Colonic mucosa (tissue), 4 donors: ENCODE measurements around the gene MPRIP. TPM values are rescaled to one million over a fixed set of nuclear protein-coding genes. Genes with fewer than 3 reads are reported as not detected.

Experiments used
- DNase-seq: peaks from one replicate; pipeline ENCODE4 v3.0.0-alpha.2; 2020
- H3K27ac ChIP-seq: fragments of 200-600 bp; one replicate; pipeline ENCODE4 v1.8.0; 2021
- H3K27me3 ChIP-seq: fragments of 200-600 bp; one replicate; pipeline ENCODE4 v1.8.0; 2021
- H3K36me3 ChIP-seq: fragments of 200-600 bp; one replicate; pipeline ENCODE4 v1.8.0; 2021
- H3K4me1 ChIP-seq: fragments of 200-600 bp; one replicate; pipeline ENCODE4 v1.8.0; 2021; ENCODE audit warnings: mild to moderate bottlenecking
- H3K4me3 ChIP-seq: fragments of 200-600 bp; one replicate; pipeline ENCODE4 v1.8.0; 2021
- H3K9ac ChIP-seq, 2 donors: one replicate each; pipeline ENCODE4 v1.7.0; 2013; ENCODE audit warnings: control low read depth in 2 of 2, low read depth in 2 of 2, low read length in 2 of 2
- H3K9me3 ChIP-seq: fragments of 200-600 bp; one replicate; pipeline ENCODE4 v1.8.0; 2021
- intact Hi-C: fragments of 100-400 bp; cut with DNase I; formaldehyde crosslinking; loops from one replicate; pipeline ENCODE4 v1.14.1; 2022
- total RNA-seq, 2 donors: library from RNA; stranded (reverse); fragmentation: NEBNext Ultra II Directional in 1 of 2; extraction: Animal tissue kit (Norgen Biotek cat#: 25700) in 1 of 2; gene quantifications; one replicate each; pipeline ENCODE4 v1.2.1, GENCODE V29; 2021
- TF ChIP-seq, protein P1 (sequence below): fragments of 200-600 bp; IDR thresholded peaks from one replicate; pipeline ENCODE4 v1.8.0; 2022; ENCODE audit warnings: antibody characterized with exemption, mild to moderate bottlenecking
- donor health status: healthy.
- donor health status: DM: no; HTN: no; CAD: no.
- donor health status: DM: no; HTN: no; CAD: no.

MPRIP gene
- total RNA-seq, 2 donors from 2014 or later, result 146 to 211 TPM

DNA sequence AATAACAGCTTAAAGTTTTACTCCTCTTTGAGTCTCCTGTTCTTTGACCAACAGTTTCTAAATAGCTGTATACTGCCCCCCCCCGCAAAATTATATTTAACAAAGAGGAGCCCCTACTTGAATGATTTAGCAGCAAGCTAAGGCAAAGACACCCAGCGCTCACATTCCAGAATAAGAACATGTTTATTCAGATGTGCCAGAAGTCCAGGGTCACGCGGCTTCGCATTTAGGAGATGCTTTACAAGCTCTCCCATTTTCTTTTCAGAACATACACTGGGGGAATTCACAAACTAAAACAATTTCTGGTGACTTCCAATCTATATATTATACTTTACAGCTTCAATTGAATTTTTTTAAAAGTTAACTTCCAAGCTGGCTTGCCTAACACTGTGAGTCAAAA is 158.6 kb downstream of the MPRIP start:
- no peak overlapping the region for H3K4me3 ChIP-seq
- no peaks in the 10 kb centered on the region for H3K4me1 ChIP-seq
- H3K36me3 ChIP-seq, result no peaks in the 10 kb centered on the region
- no peak overlapping the region for H3K27ac ChIP-seq
- no peaks in the 10 kb centered on the region for H3K27me3 ChIP-seq
- H3K9ac ChIP-seq, result no peak overlapping the region
- intact Hi-C loops, result no loop called here
- no peaks in the 10 kb centered on the region for H3K9me3 ChIP-seq
- TF ChIP-seq, protein P1, sequence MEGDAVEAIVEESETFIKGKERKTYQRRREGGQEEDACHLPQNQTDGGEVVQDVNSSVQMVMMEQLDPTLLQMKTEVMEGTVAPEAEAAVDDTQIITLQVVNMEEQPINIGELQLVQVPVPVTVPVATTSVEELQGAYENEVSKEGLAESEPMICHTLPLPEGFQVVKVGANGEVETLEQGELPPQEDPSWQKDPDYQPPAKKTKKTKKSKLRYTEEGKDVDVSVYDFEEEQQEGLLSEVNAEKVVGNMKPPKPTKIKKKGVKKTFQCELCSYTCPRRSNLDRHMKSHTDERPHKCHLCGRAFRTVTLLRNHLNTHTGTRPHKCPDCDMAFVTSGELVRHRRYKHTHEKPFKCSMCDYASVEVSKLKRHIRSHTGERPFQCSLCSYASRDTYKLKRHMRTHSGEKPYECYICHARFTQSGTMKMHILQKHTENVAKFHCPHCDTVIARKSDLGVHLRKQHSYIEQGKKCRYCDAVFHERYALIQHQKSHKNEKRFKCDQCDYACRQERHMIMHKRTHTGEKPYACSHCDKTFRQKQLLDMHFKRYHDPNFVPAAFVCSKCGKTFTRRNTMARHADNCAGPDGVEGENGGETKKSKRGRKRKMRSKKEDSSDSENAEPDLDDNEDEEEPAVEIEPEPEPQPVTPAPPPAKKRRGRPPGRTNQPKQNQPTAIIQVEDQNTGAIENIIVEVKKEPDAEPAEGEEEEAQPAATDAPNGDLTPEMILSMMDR, result no peak
- DNase-seq, result no peak

DNA sequence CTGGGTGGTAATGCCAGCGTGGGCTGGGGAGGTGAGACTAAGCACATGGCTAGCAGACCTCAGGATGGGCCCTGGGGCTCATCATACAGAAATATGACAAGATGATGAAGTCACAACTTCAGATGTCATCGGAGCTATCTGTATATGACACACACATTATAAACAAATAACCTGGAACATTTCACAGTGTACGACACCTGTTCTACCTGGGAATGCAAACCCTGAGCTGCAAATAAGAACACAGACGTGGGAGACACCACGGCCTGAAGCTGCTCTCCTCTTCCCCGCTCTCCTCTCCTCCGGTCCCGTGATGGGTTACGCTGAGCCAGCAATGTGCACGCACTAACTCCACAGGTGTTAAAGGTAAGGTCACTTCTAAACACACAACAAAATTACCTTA is 159.0 kb downstream of the MPRIP start:
- TF ChIP-seq, protein P1, result no peak
- no peak overlapping the region for H3K4me3 ChIP-seq
- no peak overlapping the region for H3K9ac ChIP-seq
- H3K36me3 ChIP-seq, result no peaks in the 10 kb centered on the region
- no peaks in the 10 kb centered on the region for H3K4me1 ChIP-seq
- intact Hi-C loops, result no loop called here
- no peak overlapping the region for H3K27ac ChIP-seq
- H3K9me3 ChIP-seq, result no peaks in the 10 kb centered on the region
- H3K27me3 ChIP-seq, result no peaks in the 10 kb centered on the region
- DNase-seq, result no peak

DNA sequence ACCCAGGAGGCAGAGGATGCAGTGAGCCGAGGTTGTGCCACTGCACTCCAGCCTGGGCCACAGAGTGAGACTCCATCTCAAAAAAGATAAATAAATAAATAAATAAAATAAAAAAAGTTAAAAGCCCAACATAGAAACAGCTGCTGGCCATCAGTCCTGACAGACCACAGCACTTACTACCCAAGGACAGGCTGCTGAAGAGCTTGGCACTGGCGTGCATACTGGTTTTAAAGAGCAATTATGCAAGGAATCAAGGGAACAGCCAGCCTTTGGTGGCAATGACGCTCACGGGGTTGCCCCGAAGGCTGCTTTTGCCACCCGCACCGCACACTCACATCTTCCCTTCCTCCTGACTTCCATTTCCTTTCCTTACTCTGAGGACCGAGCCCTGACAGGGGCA is 159.7 kb downstream of the MPRIP start:
- no peaks in the 10 kb centered on the region for H3K9me3 ChIP-seq
- no peak overlapping the region for H3K27ac ChIP-seq
- no peaks in the 10 kb centered on the region for H3K27me3 ChIP-seq
- TF ChIP-seq, protein P1, result no peak
- no peak overlapping the region for H3K4me3 ChIP-seq
- no peaks in the 10 kb centered on the region for H3K36me3 ChIP-seq
- intact Hi-C loops, result no loop called here
- H3K9ac ChIP-seq, result no peak overlapping the region
- no peaks in the 10 kb centered on the region for H3K4me1 ChIP-seq
- no peak for DNase-seq

DNA sequence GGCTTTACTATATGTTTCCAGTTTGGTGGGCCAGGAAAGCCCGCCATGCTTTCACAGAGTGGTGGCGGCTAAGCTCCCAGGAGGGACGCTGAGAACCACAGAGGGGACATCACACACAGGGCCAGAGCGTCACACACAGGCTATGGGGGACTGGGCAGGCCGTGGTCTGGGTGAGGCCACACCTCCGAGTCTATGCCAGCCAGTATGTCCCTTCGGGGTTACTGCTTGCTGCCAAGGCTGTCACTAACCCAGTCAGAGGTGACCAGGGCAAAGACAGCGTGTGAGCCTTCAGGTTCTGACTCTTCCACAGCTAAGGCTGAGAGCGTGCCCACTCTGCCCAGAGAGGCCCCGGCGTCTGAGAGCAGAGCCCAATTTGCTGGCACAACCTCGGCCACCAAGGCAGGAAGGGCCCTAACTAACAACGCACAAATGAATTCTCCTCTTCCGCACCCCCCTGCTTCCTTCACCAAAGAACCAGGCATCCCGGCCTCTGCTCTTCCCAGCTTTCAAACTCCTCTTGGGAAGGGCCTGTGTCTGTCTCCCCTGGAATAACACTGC is 161.0 kb downstream of the MPRIP start:
- no peak overlapping the region for H3K27ac ChIP-seq
- no peak overlapping the region for H3K9ac ChIP-seq
- DNase-seq, result no peak
- H3K4me1 ChIP-seq, result no peaks in the 10 kb centered on the region
- intact Hi-C loops, result no loop called here
- no peak overlapping the region for H3K4me3 ChIP-seq
- H3K27me3 ChIP-seq, result no peaks in the 10 kb centered on the region
- no peaks in the 10 kb centered on the region for H3K9me3 ChIP-seq
- TF ChIP-seq, protein P1, result no peak
- H3K36me3 ChIP-seq, result no peaks in the 10 kb centered on the region

DNA sequence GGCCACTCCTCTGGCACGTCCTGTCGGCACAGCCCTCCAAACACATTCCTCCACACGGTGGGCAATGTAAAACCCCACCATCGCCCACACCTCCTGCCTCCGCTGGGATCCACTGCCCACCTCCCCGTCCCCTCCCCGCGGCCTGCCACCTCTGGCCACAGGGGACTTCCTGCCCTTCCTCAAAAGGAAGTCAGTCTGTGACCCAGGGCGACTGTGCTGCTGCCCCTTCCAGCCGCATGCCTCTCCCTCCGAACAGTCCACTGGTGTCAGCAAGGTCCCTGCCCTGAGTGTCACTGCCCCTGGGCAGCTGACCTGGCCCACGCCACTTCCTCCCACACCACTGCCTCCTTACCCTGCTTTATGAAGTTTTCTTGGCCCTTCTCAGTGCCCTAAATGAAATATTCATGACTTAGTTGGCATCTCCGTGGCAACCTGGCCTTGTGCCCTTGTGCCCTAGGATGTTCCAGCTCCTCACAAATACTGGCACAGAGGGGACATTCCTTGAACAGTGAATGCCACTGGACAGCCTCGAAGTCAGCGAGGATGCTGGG is 161.9 kb downstream of the MPRIP start:
- H3K27me3 ChIP-seq, result no peaks in the 10 kb centered on the region
- H3K27ac ChIP-seq, result no peak overlapping the region
- H3K9me3 ChIP-seq, result no peaks in the 10 kb centered on the region
- intact Hi-C loops, result no loop called here
- DNase-seq, result no peak
- no peak overlapping the region for H3K4me3 ChIP-seq
- TF ChIP-seq, protein P1, result no peak
- no peaks in the 10 kb centered on the region for H3K4me1 ChIP-seq
- H3K36me3 ChIP-seq, result no peaks in the 10 kb centered on the region
- H3K9ac ChIP-seq, result peak overlapping the region; percentile 43 to 77
